Right cardiac atrium (tissue), 5 donors: ENCODE data around the gene WDR55. TPM values are rescaled to one million over a fixed set of nuclear protein-coding genes. Genes with fewer than 3 reads are reported as not detected.
"Not testable (repeated sequence)": the region's sequence is repeated elsewhere in the genome, so short reads cannot be mapped to it uniquely, and the experiment has no call there.

Experiments used
- ATAC-seq, 2 donors: fragments of 200-7000 bp; cut with Tn5 transposase; one replicate each; pipeline versions ENCODE4 v1.8.0 to v1.9.1; 2020; ENCODE audit warnings: moderate library complexity in 2 of 2, mild to moderate bottlenecking in 1 of 2
- DNase-seq, 3 donors: peaks; one replicate each; pipeline ENCODE4 v3.0.0-alpha.2; 2020
- H3K27ac ChIP-seq: one replicate; pipeline ENCODE4 v1.5.1; 2013; ENCODE audit warnings: mild to moderate bottlenecking, low read length, control low read depth, moderate library complexity
- H3K27me3 ChIP-seq: one replicate; pipeline ENCODE4 v1.6.1; 2013; ENCODE audit not compliant: control insufficient read depth, insufficient read depth
- H3K4me1 ChIP-seq: one replicate; pipeline ENCODE4 v1.6.1; 2013; ENCODE audit warnings: low read length; ENCODE audit not compliant: control insufficient read depth, insufficient read depth
- H3K4me3 ChIP-seq: one replicate; pipeline ENCODE4 v1.5.1; 2013; ENCODE audit warnings: low read length, control low read depth
- H3K9me3 ChIP-seq: one replicate; pipeline ENCODE4 v1.6.1; 2013; ENCODE audit warnings: low read length; ENCODE audit not compliant: control insufficient read depth
- WGBS: extraction: QIAGEN DNeasy Blood & Tissue Kit; methylation state at CpG from one replicate; pipeline ENCODE4 v1.1.7; 2013; 5-methylcytosine and 5-hydroxymethylcytosine counted together
- intact Hi-C, 4 donors: fragments of 100-400 bp; cut with DNase I; formaldehyde crosslinking; loops; one replicate each; pipeline versions ENCODE4 v1.11.0 to v1.14.0; 2022 to 2023
- polyA plus RNA-seq: library from polyadenylated mRNA; stranded (reverse); fragments of 200-250 nt; gene quantifications from one replicate; pipeline ENCODE4 v1.2.3, GENCODE V29; 2013
- total RNA-seq, 4 donors: library from RNA; stranded (reverse); fragmentation: NEBNext Ultra II Directional; extraction: Animal tissue kit (Norgen Biotek cat#: 25700); gene quantifications; one replicate each; pipeline ENCODE4 v1.2.1, GENCODE V29; 2021
- donor health status: healthy with polysubstance abuse.
- donor health status: DM: no; HTN: yes; CAD: no.
- donor health status: DM: no; HTN: no; CAD: no.
- donor health status: DM: no; HTN: yes; CAD: no; lungs with severe emphysema.
- donor health status: DM: yes; HTN: yes; CAD: no.

The WDR55 gene
- total and polyA plus RNA-seq, 5 donors, result 10.0 to 13.8 (median 11.5) TPM

- no peak overlapping the region for H3K4me3 ChIP-seq
- H3K4me1 ChIP-seq, result no peaks in the 10 kb centered on the region
- no peaks in the 10 kb centered on the region for H3K27me3 ChIP-seq
- WGBS, result 99% methylated on average over 3 of the region's 3 CpGs
- no peak overlapping the region for H3K27ac ChIP-seq
- ATAC-seq (no peak), DNase-seq (no peak)
- intact Hi-C loops, result no loop called here
- H3K9me3 ChIP-seq, result no peaks in the 10 kb centered on the region
These were observed 13.2 kb downstream of the WDR55 start for GRCh38 chr5:140677947-140678346.

GRCh38 chr5:140678993-140679392 lies 14.3 kb downstream of the WDR55 start:
- ATAC-seq (no peak), DNase-seq (no peak)
- intact Hi-C loops, result no loop called here
- Histone ChIP-seq H3K4me1 (no peaks in the 10 kb centered on the region), H3K27me3 (no peaks in the 10 kb centered on the region), H3K27ac (no peak overlapping the region), H3K9me3 (no peaks in the 10 kb centered on the region), H3K4me3 (no peak overlapping the region)
- 97% methylated on average over 7 of the region's 7 CpGs for WGBS

GRCh38 chr5:140690376-140690932 lies 25.8 kb downstream of the WDR55 start:
- ATAC-seq (no peak), DNase-seq (no peak)
- intact Hi-C loops, result no loop called here
- H3K27me3 ChIP-seq, result no peaks in the 10 kb centered on the region
- H3K4me3 ChIP-seq, result peak overlapping the region; percentile 96
- no peaks in the 10 kb centered on the region for H3K9me3 ChIP-seq
- H3K27ac ChIP-seq, result peak overlapping the region; percentile 91
- H3K4me1 ChIP-seq, result no peaks in the 10 kb centered on the region
- 54% methylated on average over 8 of the region's 8 CpGs for WGBS

- intact Hi-C loops, result no loop called here
These were observed 26.5 kb downstream of the WDR55 start, which contains the start of the genes HARS1 and HARS2 for GRCh38 chr5:140690941-140691924. TSS of gene HARS1 (minus strand) at chr5:140691370. CDS start at chr5:140691304, 66 bp downstream. TSS of gene HARS2 (plus strand) at chr5:140691455. CDS start at chr5:140691649, 194 bp downstream.

GRCh38 chr5:140694276-140694675 lies 29.6 kb downstream of the WDR55 start:
- H3K9me3 ChIP-seq, result no peaks in the 10 kb centered on the region
- no peak overlapping the region for H3K4me3 ChIP-seq
- DNase-seq (no peak), ATAC-seq (no peak)
- no peaks in the 10 kb centered on the region for H3K4me1 ChIP-seq
- intact Hi-C loops, result no loop called here
- no peak overlapping the region for H3K27ac ChIP-seq
- H3K27me3 ChIP-seq, result no peaks in the 10 kb centered on the region
- 54% methylated on average over 5 of the region's 5 CpGs for WGBS

More at GRCh38 chr5:140690941-140691924, 26.5 kb downstream of the WDR55 start, which contains the start of the genes HARS1 and HARS2:
- WGBS, result under 1% methylated on average over 61 of the region's 61 CpGs
- ATAC-seq, result peak; percentile 98
- Histone ChIP-seq H3K4me1 (no peaks in the 10 kb centered on the region), H3K27ac (peak within 1 kb of the TSS; percentile 96), H3K9me3 (no peaks in the 10 kb centered on the region), H3K4me3 (peak within 1 kb of the TSS; percentile 96), H3K27me3 (no peaks in the 10 kb centered on the region)
- DNase-seq, result peak; percentile 92 to 95 (median 94)

- Histone ChIP-seq H3K4me1 (no peaks in the 10 kb centered on the region), H3K27me3 (no peaks in the 10 kb centered on the region), H3K27ac (no peak overlapping the region), H3K4me3 (no peak overlapping the region), H3K9me3 (no peaks in the 10 kb centered on the region)
- ATAC-seq (no peak), DNase-seq (no peak)
- intact Hi-C loops, result no loop called here
- 82% methylated on average over 4 of the region's 4 CpGs for WGBS
These were observed 32.3 kb downstream of the WDR55 start for GRCh38 chr5:140696891-140697492.

GRCh38 chr5:140700177-140701144 lies 35.8 kb downstream of the WDR55 start, which contains the start of gene ZMAT2:
TSS of gene ZMAT2 (plus strand) at chr5:140700447. CDS start at chr5:140700461, 14 bp downstream.
- H3K27ac ChIP-seq, result peak within 1 kb of the TSS; percentile 63
- 2% methylated on average over 44 of the region's 44 CpGs for WGBS
- intact Hi-C loops, result no loop called here
- H3K4me3 ChIP-seq, result peak within 1 kb of the TSS; percentile 94
- peak; percentile 98 to 99 for ATAC-seq
- peak; percentile 95 to 98 (median 96) for DNase-seq
- no peaks in the 10 kb centered on the region for H3K9me3 ChIP-seq
- H3K27me3 ChIP-seq, result no peaks in the 10 kb centered on the region
- H3K4me1 ChIP-seq, result no peaks in the 10 kb centered on the region

- Histone ChIP-seq H3K4me1 (no peaks in the 10 kb centered on the region), H3K27ac (no peak overlapping the region), H3K9me3 (no peaks in the 10 kb centered on the region), H3K4me3 (no peak overlapping the region), H3K27me3 (no peaks in the 10 kb centered on the region)
- WGBS, result 94% methylated on average over 4 of the region's 4 CpGs
- ATAC-seq (no peak), DNase-seq (no peak)
- intact Hi-C loops, result no loop called here
These were observed 43.1 kb downstream of the WDR55 start for GRCh38 chr5:140707812-140708211.

- H3K27me3 ChIP-seq, DNase-seq, H3K4me1 ChIP-seq, H3K9me3 ChIP-seq, ATAC-seq, H3K4me3 ChIP-seq, H3K27ac ChIP-seq, intact Hi-C loops: not testable (repeated sequence)
- WGBS, result 94% methylated on average over 9 of the region's 9 CpGs
These were observed 44.1 kb downstream of the WDR55 start for GRCh38 chr5:140708787-140709186.
